GM23338 (cell line): ENCODE data around the gene SLX9.
A peak's percentile ranks its signal among the peaks of the same experiment; 100 is the strongest.

Experiments
- CREB1 ChIP-seq: fragments of 250-450 bp; sonication (Bioruptor Pico); IDR thresholded peaks from 2 replicates; pipeline ENCODE4 v1.5.0; 2020; ENCODE audit warnings: low read depth, mild to moderate bottlenecking, moderate library complexity
- CTCF ChIP-seq, 2 experiments: fragments of 200-600 bp in 1 of 2; sonication (generic) in 1 of 2; conservative IDR thresholded peaks; 2 replicates each; pipeline versions ENCODE4 v1.5.1 to v1.6.1; 2016 to 2017; ENCODE audit warnings: antibody characterized with exemption in 2 of 2, low read depth in 2 of 2, mild to moderate bottlenecking in 2 of 2, moderate library complexity in 1 of 2
- EZH2 ChIP-seq: fragments of 200-600 bp; sonication (generic); IDR thresholded peaks from one replicate; pipeline ENCODE4 v1.8.0; 2017; ENCODE audit warnings: antibody characterized with exemption, mild to moderate bottlenecking, low read depth; ENCODE audit not compliant: unreplicated experiment
- EZH2phosphoT487 ChIP-seq: fragments of 200-600 bp; sonication (generic); IDR thresholded peaks from one replicate; pipeline ENCODE4 v1.8.1; 2018; ENCODE audit warnings: antibody characterized with exemption; ENCODE audit not compliant: unreplicated experiment
- JUNB ChIP-seq: IDR thresholded peaks from one replicate; pipeline ENCODE4 v1.6.1; 2016; ENCODE audit warnings: antibody characterized with exemption; ENCODE audit not compliant: unreplicated experiment
- POLR2AphosphoS5 ChIP-seq: IDR thresholded peaks from 2 replicates; pipeline ENCODE4 v1.6.1; 2016; ENCODE audit warnings: antibody characterized with exemption, low read depth
- STAT1 ChIP-seq: IDR thresholded peaks from one replicate; pipeline ENCODE4 v1.6.1; 2016; ENCODE audit warnings: antibody characterized with exemption; ENCODE audit not compliant: unreplicated experiment
- ZNF114 ChIP-seq: fragments of 250-450 bp; sonication (Bioruptor Pico); IDR thresholded peaks from 2 replicates; pipeline ENCODE4 v1.5.0; 2020; ENCODE audit warnings: mild to moderate bottlenecking, moderate library complexity
- TF ChIP-seq, protein P1 (sequence below): IDR thresholded peaks from one replicate; pipeline ENCODE4 v1.6.1; 2018; ENCODE audit warnings: antibody characterized with exemption; ENCODE audit not compliant: unreplicated experiment

GRCh38 chr21:44907966-44908895 is 31.6 kb upstream of the SLX9 start:
- TF ChIP-seq CTCF (conservative IDR thresholded peaks at IDR 0.05; ENCODE audit: low read depth in 2 of 2) (0 out of 4 replicates have a peak, but pooled peaks of 1 of the 2 experiments have one; percentile 10), POLR2AphosphoS5 (no peak), JUNB (no peak), EZH2phosphoT487 (no peak), EZH2 (no peak), CREB1 (CRISPR knock-in tag) (no peak), ZNF114 (CRISPR knock-in tag) (no peak), STAT1 (no peak)
- TF ChIP-seq, protein P1, sequence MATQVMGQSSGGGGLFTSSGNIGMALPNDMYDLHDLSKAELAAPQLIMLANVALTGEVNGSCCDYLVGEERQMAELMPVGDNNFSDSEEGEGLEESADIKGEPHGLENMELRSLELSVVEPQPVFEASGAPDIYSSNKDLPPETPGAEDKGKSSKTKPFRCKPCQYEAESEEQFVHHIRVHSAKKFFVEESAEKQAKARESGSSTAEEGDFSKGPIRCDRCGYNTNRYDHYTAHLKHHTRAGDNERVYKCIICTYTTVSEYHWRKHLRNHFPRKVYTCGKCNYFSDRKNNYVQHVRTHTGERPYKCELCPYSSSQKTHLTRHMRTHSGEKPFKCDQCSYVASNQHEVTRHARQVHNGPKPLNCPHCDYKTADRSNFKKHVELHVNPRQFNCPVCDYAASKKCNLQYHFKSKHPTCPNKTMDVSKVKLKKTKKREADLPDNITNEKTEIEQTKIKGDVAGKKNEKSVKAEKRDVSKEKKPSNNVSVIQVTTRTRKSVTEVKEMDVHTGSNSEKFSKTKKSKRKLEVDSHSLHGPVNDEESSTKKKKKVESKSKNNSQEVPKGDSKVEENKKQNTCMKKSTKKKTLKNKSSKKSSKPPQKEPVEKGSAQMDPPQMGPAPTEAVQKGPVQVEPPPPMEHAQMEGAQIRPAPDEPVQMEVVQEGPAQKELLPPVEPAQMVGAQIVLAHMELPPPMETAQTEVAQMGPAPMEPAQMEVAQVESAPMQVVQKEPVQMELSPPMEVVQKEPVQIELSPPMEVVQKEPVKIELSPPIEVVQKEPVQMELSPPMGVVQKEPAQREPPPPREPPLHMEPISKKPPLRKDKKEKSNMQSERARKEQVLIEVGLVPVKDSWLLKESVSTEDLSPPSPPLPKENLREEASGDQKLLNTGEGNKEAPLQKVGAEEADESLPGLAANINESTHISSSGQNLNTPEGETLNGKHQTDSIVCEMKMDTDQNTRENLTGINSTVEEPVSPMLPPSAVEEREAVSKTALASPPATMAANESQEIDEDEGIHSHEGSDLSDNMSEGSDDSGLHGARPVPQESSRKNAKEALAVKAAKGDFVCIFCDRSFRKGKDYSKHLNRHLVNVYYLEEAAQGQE = no peak
